Activated CD8-positive, alpha-beta T cell treated with anti-CD3 and anti-CD28 coated beads, Interleukin-2, amount 10 ng/mL, durations not matched to agents 7 days and 5 days (primary cell): Measurements from ENCODE around the gene DUSP9. TPM values are rescaled to one million over a fixed set of nuclear protein-coding genes. Genes with fewer than 3 reads are reported as not detected.

Experiments
- ATAC-seq: fragments of 150-1000 bp; cut with Tn5 transposase; one replicate; pipeline ENCODE4 v1.10.0; 2021; ENCODE audit warnings: moderate library complexity
- CTCF ChIA-PET: fragments of 350-600 bp; sonication (Branson Sonifier 250); formaldehyde crosslinking; loops from one replicate; lab custom pipeline; 2021; ENCODE audit warnings: antibody characterized with exemption; lab: Charles Lee
- POLR2A ChIA-PET: fragments of 350-600 bp; sonication (Branson Sonifier 250); formaldehyde crosslinking; loops from one replicate; lab custom pipeline; 2021; ENCODE audit warnings: antibody characterized with exemption; lab: Charles Lee
- DNase-seq: peaks from one replicate; pipeline ENCODE4 v3.0.0-alpha.2; 2020
- H3K27ac Mint-ChIP-seq: one replicate; pipeline ENCODE4 v1.8.0; 2021; ENCODE audit warnings: mild to moderate bottlenecking, mixed read lengths
- H3K27me3 Mint-ChIP-seq: one replicate; pipeline ENCODE4 v1.8.0; 2021; ENCODE audit warnings: low read depth, mixed read lengths
- H3K36me3 Mint-ChIP-seq: one replicate; pipeline ENCODE4 v1.8.0; 2021; ENCODE audit warnings: low read depth, mixed read lengths
- H3K4me1 Mint-ChIP-seq: one replicate; pipeline ENCODE4 v1.8.0; 2021; ENCODE audit warnings: low read depth, mixed read lengths
- H3K4me3 Mint-ChIP-seq: one replicate; pipeline ENCODE4 v1.8.0; 2021; ENCODE audit warnings: mild to moderate bottlenecking, mixed read lengths
- H3K9me3 Mint-ChIP-seq: one replicate; pipeline ENCODE4 v1.8.0; 2022; ENCODE audit warnings: mixed read lengths; ENCODE audit not compliant: insufficient read depth
- total RNA-seq, 2 experiments: library from RNA; stranded (reverse); gene quantifications; one replicate each; pipeline ENCODE4 v1.2.3, GENCODE V29; 2021

DUSP9 gene
- total RNA-seq, 2 experiments from 2014 or later, result not detected

DNA sequence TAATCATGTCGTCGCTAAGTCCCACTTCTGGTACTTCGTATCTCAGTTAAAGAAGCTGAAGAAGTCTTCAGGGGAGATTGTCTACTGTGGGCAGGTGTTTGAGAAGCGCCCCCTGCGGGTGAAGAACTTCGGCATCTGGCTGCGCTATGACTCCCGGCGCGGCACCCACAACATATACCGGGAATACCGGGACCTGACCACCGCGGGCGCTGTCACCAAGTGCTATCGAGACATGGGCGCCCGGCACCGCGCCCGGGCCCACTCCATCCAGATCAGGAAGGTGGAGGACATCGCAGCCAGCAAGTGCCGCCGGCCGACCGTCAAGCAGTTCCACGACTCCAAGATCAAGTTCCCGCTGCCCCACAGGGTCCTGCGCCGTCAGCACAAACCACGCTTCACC lies 15.3 kb downstream of the DUSP9 start:
- no peaks in the 10 kb centered on the region for H3K9me3 Mint-ChIP-seq
- peak overlapping the region; percentile 34 for H3K4me3 Mint-ChIP-seq
- H3K36me3 Mint-ChIP-seq, result no peaks in the 10 kb centered on the region
- H3K27ac Mint-ChIP-seq, result no peak overlapping the region
- H3K27me3 Mint-ChIP-seq, result peaks cover 26% of the 10 kb centered on the region
- POLR2A ChIA-PET, result no interaction called here
- H3K4me1 Mint-ChIP-seq, result no peaks in the 10 kb centered on the region
- DNase-seq, result peak; percentile 61
- CTCF ChIA-PET, result interaction anchor here (0.9 to 3.4 kb wide), 12 partner anchors 10 to 630 kb away, joined by 3 to 17 read pairs (median 4); partner anchors contain the start of gene CCNQ
- no peak for ATAC-seq

DNA sequence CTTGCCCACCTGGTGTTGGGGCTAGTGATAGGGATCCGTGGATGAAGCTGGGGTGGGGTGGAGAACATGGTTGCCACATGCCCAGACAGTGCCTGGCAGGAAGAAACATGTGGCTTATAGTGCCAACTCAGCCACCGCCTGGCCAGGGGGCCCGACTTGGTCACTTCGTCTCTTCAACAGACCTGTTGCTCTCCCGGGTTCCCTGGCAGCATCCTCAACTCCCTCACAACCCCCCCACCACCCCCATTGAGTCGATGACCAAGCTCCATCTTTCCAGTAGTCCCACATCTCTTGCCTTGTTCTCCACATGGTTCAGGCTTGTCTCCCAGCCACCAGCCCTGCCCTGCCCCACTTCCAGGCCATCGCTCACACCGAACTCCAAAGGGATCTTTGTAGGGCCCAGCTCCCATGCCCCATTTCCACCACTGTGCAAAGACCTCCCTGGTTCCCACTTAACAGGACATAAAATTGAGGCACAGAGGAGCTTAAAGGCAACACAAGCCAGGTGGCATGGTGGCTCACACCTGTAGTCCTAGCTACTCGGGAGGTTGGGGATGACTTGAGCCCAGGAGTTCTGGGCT lies 18.8 kb downstream of the DUSP9 start:
- no peak for ATAC-seq
- Mint-ChIP-seq H3K36me3 (no peaks in the 10 kb centered on the region), H3K4me1 (peaks cover 9% of the 10 kb centered on the region), H3K4me3 (no peak overlapping the region), H3K9me3 (no peaks in the 10 kb centered on the region), H3K27ac (no peak overlapping the region), H3K27me3 (peaks cover 19% of the 10 kb centered on the region)
- DNase-seq, result no peak
- ChIA-PET CTCF (interaction anchor here (1.1 to 2.1 kb wide), 4 partner anchors 60 to 126 kb away, joined by 3 to 6 read pairs (median 4); no protein-coding TSS in a partner anchor), POLR2A (no interaction called here)

DNA sequence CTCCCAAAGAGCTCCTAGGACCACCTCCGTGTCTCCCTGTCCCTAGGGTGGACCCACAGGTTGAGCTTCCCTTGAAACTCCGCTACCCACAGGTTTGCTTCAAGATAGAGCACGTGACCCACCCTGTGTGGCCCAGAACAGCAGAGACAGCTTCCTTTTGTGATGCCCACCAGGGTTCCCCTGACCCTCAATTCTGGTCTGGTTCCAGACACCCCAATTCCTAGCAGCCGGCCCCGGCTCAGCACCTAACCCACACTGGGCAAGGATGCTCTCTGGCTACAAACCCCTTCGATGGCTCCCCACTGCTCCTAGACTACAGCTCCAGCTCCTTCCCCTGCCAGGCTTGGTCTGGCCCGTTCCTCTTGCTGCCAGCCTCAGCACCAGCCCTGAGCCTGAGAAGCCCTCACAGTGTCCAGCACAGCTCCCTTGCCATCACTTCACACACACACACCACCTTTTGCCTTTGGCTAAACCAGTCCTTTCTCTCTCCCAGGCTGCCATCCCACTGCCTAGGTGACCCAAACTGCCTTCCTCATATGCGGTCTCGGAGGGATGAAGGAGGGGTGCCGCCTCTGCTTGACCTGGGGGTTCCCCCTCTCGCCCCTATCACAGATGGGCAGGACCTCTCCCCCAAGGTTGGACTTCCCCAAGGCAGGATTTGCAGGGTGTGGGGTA lies 20.4 kb downstream of the DUSP9 start:
- ChIA-PET CTCF (interaction anchor here (0.7 to 4.8 kb wide), 23 partner anchors 9 to 725 kb away, joined by 3 to 48 read pairs (median 5); no protein-coding TSS in a partner anchor), POLR2A (no interaction called here)
- H3K9me3 Mint-ChIP-seq, result no peaks in the 10 kb centered on the region
- H3K4me1 Mint-ChIP-seq, result peaks cover 9% of the 10 kb centered on the region
- no peak overlapping the region for H3K27ac Mint-ChIP-seq
- no peak for DNase-seq
- H3K27me3 Mint-ChIP-seq, result peaks cover 12% of the 10 kb centered on the region
- ATAC-seq, result no peak
- H3K36me3 Mint-ChIP-seq, result no peaks in the 10 kb centered on the region
- H3K4me3 Mint-ChIP-seq, result peak overlapping the region; percentile 73

DNA sequence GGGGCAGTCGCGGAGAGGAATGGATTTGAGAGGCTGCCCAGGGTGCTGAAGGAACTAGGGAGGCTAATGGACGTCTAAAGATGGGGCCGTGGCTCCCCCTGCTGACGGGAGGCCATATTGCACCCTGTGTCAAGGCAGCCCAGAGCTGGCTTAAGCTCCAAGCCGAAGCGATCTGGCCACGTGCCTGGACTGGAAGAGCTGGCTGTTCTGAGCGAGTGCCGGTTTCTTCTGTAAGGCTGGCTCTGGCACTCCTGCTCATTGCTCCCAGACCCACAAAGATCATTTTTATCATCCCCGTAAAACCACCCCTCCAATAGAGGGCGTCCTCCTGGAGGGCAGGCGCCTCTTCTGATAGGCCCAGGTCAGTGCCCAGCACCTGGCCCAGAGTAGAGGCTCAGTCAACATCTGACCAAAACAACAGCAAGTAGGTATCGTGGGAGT lies 21.0 kb downstream of the DUSP9 start:
- POLR2A ChIA-PET, result no interaction called here
- DNase-seq, result peak; percentile 81

DNA sequence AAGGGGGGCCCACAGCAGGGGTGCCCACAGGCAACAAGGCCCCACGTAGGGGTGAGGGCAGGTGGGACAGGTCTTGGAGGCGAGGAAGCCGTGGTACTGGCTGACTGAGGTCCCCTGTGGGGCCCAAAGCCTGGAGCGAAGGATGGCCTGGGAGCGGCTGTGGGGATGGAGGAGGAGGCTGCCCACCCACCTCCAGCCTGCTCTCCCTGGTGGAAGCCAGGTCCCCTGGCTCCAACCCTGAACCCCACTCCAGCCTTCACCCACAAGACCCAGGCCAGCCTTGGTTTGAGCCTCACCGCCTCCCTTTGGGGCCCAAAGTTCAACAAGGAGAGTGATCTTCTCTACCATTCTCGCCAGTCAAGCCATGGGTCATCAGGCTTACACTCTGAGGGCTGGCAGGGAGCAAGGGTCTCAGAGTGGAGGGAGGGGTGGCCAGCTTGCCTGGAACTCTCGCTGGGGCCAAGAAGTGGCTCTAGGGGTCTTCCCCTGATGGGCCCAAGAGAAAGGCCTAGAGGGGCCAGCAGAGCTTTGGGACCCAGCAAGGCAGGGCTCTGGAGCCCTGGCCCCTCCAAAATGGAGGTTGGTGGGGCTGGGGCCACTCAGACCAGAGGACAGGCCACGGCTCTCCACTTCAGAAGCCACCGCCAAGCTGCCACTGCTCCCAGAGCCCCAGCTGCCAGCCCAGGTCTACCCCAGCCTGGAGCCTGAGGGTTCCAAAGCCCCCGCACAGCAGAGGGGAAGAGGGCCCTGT lies 21.6 kb downstream of the DUSP9 start:
- Mint-ChIP-seq H3K9me3 (no peaks in the 10 kb centered on the region), H3K36me3 (no peaks in the 10 kb centered on the region), H3K4me1 (peaks cover 9% of the 10 kb centered on the region), H3K27ac (no peak overlapping the region), H3K4me3 (no peak overlapping the region), H3K27me3 (peaks cover 17% of the 10 kb centered on the region)
- ChIA-PET POLR2A (no interaction called here), CTCF (interaction anchor here (0.6 to 4.8 kb wide), 28 partner anchors 10 to 726 kb away, joined by 3 to 48 read pairs (median 4); no protein-coding TSS in a partner anchor)
- ATAC-seq (no peak), DNase-seq (no peak)

More for the DNA sequence above, 21.0 kb downstream of the DUSP9 start:
- CTCF ChIA-PET, result interaction anchor here (0.6 to 4.8 kb wide), 28 partner anchors 10 to 725 kb away, joined by 3 to 48 read pairs (median 4); no protein-coding TSS in a partner anchor
- Mint-ChIP-seq H3K9me3 (no peaks in the 10 kb centered on the region), H3K27me3 (peaks cover 14% of the 10 kb centered on the region), H3K4me1 (peaks cover 9% of the 10 kb centered on the region), H3K4me3 (peak overlapping the region; percentile 73), H3K27ac (no peak overlapping the region), H3K36me3 (no peaks in the 10 kb centered on the region)
- ATAC-seq, result peak; percentile 85

DNA sequence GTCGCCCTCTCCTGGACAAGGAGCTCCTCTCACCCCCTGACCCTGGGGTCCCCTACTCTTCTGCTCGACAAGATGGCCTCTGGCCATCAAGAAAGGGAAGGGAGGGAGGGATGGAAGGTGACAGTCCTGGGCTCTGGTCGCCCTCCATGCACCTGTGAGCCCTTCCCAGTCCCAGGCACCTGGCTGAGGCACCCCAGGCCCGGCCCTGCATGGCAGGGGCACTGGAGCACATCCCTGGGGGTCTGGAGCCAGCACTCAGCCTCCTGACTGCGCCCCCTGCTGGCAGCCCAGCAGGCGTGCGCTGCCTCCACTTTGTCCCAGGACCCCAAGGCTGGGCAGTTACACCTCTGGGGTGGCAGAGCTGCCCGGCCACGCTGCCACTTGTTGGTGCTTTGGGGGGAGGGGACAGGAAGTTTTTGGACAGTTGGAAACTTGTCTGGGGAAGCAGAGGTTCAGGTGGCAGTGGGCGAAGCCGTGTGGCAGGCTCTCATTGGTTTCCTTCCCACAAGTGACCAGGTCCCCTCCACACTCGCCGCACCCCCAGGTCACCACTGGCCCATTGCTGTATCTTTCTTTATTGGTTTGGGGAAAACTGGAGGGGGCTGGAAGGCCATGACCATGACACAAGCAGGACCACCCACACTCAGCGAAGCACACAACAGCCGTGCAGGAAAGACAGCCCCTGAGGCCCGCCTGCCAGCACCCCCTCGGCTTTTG lies 22.3 kb downstream of the DUSP9 start:
- POLR2A ChIA-PET, result no interaction called here
- no peak overlapping the region for H3K27ac Mint-ChIP-seq
- no peaks in the 10 kb centered on the region for H3K36me3 Mint-ChIP-seq
- peak; percentile 41 for DNase-seq
- ATAC-seq, result peak; percentile 45
- CTCF ChIA-PET, result interaction anchor here (0.6 to 4.8 kb wide), 12 partner anchors 11 to 727 kb away, joined by 3 to 48 read pairs (median 4); no protein-coding TSS in a partner anchor
- H3K4me1 Mint-ChIP-seq, result peaks cover 9% of the 10 kb centered on the region
- H3K4me3 Mint-ChIP-seq, result no peak overlapping the region
- peaks cover 19% of the 10 kb centered on the region for H3K27me3 Mint-ChIP-seq
- no peaks in the 10 kb centered on the region for H3K9me3 Mint-ChIP-seq

DNA sequence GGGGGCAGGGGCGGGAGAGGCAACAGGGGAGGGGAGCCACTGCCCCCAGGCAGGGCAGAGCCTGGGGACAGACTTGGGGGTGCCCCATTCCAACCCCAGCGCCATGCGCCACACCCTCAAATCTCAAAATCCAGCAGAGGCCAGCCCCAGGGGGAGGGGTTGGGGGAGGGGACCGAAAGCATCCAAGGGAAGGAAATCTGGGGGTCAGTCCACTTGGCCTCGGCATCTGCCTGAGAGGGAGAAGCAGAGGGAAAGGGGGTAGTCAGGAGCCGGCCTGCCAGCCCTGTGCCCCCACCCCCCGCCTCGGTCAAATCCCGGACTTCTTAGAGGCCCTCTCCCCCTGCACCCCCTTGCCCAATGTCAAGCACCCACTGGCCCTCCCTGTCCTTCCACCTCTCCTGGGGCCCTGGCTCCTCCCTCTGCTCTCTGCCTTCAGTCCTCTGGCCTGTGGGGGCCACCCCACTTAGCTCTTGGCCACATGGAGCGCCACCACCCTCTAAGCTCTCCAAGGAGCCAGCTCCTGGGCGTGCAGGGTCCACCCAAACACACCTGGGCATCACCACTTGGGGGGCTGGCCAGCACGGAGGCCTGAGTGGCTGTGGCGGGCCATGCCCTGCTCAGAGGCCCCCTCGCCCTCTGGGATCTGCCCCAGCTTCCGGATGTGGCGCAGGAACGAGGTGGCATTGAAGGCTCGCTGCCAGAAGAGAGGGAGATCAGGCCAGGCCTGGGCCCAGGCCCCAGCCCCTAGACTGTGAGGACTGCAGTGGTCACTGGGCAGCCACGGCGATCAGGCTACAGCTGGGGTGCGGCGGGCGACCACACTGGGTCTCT lies 23.1 kb downstream of the DUSP9 start:
- H3K9me3 Mint-ChIP-seq, result no peaks in the 10 kb centered on the region

DNA sequence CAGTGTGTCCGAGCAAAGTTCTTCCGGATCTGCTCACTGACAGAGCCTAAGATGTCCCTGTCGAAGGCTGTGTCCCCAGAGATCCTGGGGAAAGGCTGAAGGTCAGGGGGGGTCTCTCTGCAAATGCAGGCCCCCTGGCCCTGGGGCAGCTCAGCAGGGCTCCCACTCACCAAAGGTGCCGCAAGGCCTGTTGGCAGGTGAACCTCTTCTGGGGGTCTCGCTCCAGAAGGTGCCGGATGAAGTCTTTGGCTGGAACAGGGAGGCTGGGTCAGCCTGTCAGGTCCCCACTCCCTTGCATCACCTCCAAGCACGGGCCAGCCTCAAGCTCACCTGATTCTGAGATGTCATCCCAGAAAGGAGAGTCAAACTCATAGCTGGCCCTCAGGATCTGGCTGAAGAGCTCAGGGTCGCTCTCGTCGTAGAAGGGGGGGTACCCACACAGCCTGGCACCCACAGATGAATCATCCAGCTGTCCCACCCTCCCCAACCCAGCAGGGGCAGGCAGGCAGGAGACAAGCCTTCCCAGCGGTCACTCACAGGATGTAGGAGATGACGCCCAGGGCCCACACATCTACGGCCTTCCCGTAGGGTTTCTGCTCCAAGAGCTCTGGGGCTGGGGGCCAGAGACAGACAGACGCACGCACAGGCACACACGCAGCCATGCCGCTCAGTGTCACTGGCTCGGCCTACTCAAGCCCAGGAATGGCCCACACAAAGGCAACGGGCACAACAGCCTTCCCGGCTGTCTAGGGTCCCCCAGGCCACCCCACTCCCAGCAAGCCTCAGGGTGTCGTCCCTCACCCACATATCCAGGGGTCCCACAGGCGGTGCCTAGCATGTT lies 24.0 kb downstream of the DUSP9 start:
- Mint-ChIP-seq H3K9me3 (no peaks in the 10 kb centered on the region), H3K27ac (no peak overlapping the region), H3K4me1 (peaks cover 9% of the 10 kb centered on the region), H3K27me3 (peaks cover 24% of the 10 kb centered on the region), H3K4me3 (no peak overlapping the region), H3K36me3 (no peaks in the 10 kb centered on the region)
- POLR2A ChIA-PET, result no interaction called here
- DNase-seq (no peak), ATAC-seq (no peak)
- CTCF ChIA-PET, result interaction anchor here (1.2 to 4.8 kb wide), 3 partner anchors 26 to 729 kb away, joined by 3 to 48 read pairs (median 3); no protein-coding TSS in a partner anchor

More for the DNA sequence above, 23.1 kb downstream of the DUSP9 start:
- DNase-seq (no peak), ATAC-seq (no peak)
- ChIA-PET CTCF (interaction anchor here (1.2 to 4.8 kb wide), 4 partner anchors 25 to 729 kb away, joined by 3 to 48 read pairs (median 10); no protein-coding TSS in a partner anchor), POLR2A (no interaction called here)
- Mint-ChIP-seq H3K4me1 (peaks cover 9% of the 10 kb centered on the region), H3K36me3 (no peaks in the 10 kb centered on the region), H3K4me3 (no peak overlapping the region), H3K27ac (no peak overlapping the region), H3K27me3 (peaks cover 22% of the 10 kb centered on the region)

DNA sequence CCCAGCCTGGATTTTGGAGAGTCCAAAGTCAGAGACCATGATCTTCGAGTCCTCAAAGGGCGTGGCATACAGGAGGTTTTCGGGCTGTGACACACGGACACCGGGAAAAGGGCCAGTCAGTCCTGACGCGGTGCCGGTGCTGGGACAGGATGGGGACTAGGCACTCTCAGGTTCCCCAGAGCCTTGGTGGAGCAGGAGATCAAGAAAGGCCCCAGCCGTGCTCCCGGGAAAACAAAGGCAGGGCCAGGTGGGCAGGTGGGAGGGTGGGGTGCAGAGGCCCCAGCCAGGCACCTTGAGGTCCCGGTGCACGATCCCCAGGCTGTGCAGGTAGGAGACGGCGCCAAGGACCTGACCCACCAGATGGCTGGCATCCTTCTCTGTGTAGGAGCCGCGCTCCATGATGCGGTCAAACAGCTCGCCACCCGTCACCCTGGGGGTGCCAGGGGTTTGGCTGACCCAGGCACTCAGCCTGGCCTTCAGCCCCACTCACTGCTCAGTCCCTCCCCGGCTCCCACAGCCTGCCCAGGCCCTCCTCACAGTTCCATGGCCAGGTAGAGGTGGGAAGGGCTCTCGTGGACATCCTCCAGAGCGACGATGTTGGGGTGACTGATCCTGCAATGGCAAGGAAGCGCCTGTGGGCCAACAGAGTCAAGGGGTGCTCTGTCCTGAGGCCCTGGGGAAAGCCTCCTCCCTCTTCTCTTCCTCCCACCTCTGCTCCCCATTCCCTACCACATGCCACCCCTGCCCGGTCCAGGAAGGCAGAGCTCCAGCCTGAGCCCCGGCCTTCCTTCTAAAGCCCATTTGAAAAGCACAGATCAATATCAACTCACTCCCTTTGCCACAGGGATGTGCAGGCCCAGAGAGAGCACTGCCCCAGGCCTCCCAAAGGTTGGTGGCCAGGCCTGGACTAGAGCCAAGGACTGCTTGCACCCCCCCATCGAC lies 24.9 kb downstream of the DUSP9 start:
- ChIA-PET POLR2A (no interaction called here), CTCF (interaction anchor here (1.2 to 1.3 kb wide), 2 partner anchors 26 to 730 kb away, joined by 3 read pairs; no protein-coding TSS in a partner anchor)
- no peak for ATAC-seq
- H3K27ac Mint-ChIP-seq, result no peak overlapping the region
- H3K4me3 Mint-ChIP-seq, result no peak overlapping the region
- DNase-seq, result no peak
- peaks cover 9% of the 10 kb centered on the region for H3K4me1 Mint-ChIP-seq
- H3K36me3 Mint-ChIP-seq, result no peaks in the 10 kb centered on the region
- no peaks in the 10 kb centered on the region for H3K9me3 Mint-ChIP-seq
- H3K27me3 Mint-ChIP-seq, result peaks cover 21% of the 10 kb centered on the region
